GM12878 (cell line): ENCODE results near the gene ATXN7L1. TPM values are rescaled to one million over a fixed set of nuclear protein-coding genes. Genes with fewer than 3 reads are reported as not detected.

Source experiments
- ATAC-seq: fragments of 200-7000 bp; cut with Tn5 transposase; 3 replicates; pipeline ENCODE4 v1.9.1; 2020; ENCODE audit warnings: mild to moderate bottlenecking, moderate library complexity
- BruUV-seq: library from RNA; stranded (reverse); fragments of 400-500 nt; replicated peaks from 2 replicates; lab custom pipeline; 2021; lab: Mats Ljungman, UMichigan
- CTCF ChIA-PET: fragments of 300-600 bp; sonication (Branson Sonifier 250); formaldehyde crosslinking; extraction: SDS; loops from one replicate; lab custom pipeline; 2021; ENCODE audit warnings: inconsistent platforms; lab: Yijun Ruan, JAX
- POLR2A ChIA-PET: fragments of 350-600 bp; formaldehyde crosslinking; extraction: SDS; loops from one replicate; lab custom pipeline; 2021; ENCODE audit warnings: inconsistent platforms; lab: Charles Lee
- RAD21 ChIA-PET: fragments of 300-600 bp; sonication (Branson Sonifier 250); formaldehyde crosslinking; loops from one replicate; lab custom pipeline; 2023; ENCODE audit warnings: antibody characterized with exemption; ENCODE audit not compliant: unreplicated experiment; lab: Charles Lee
- SMC1A ChIA-PET: fragments of 300-600 bp; sonication (Branson Sonifier 250); formaldehyde crosslinking; loops from one replicate; lab custom pipeline; 2023; ENCODE audit not compliant: unreplicated experiment, uncharacterized antibody; lab: Charles Lee
- DNase-seq: peaks from one replicate; pipeline ENCODE4 v3.0.0-alpha.2; 2011; ENCODE audit warnings: low read depth, low spot score
- FAIRE-seq: peaks from 3 replicates; lab custom pipeline; 2011; peaks lifted over from hg19 to GRCh38; lab: Jason Lieb, UNC
- H2AFZ ChIP-seq: 2 replicates; pipeline ENCODE4 v1.6.0; 2011; ENCODE audit warnings: low read depth, low read length, control low read depth; ENCODE audit not compliant: control insufficient read depth
- H3K27ac ChIP-seq: 2 replicates; pipeline ENCODE4 v1.5.1; 2011; ENCODE audit warnings: control low read depth; ENCODE audit not compliant: control insufficient read depth, insufficient read depth
- H3K27me3 ChIP-seq, 2 experiments: replicated peaks in 1 of 2; 2 replicates each; pipeline versions ENCODE4 v1.6.0 to v1.6.1; 2011; ENCODE audit warnings: low read length in 1 of 2; ENCODE audit not compliant: control insufficient read depth in 2 of 2, insufficient read depth in 2 of 2
- H3K36me3 ChIP-seq, 2 experiments: 2 replicates each; pipeline ENCODE4 v1.5.1; 2011; ENCODE audit warnings: low read length in 1 of 2; ENCODE audit not compliant: control insufficient read depth in 2 of 2, insufficient read depth in 2 of 2
- H3K4me1 ChIP-seq: 2 replicates; pipeline ENCODE4 v1.6.1; 2011; ENCODE audit warnings: mild to moderate bottlenecking, low read length, moderate library complexity, mixed read lengths; ENCODE audit not compliant: control insufficient read depth, insufficient read depth
- H3K4me2 ChIP-seq: 2 replicates; pipeline ENCODE4 v1.6.0; 2011; ENCODE audit warnings: control low read depth; ENCODE audit not compliant: control insufficient read depth, insufficient read depth
- H3K4me3 ChIP-seq: fragments of 200-600 bp; sonication (generic); 2 replicates; pipeline ENCODE4 v1.5.1; 2016
- H3K79me2 ChIP-seq: 2 replicates; pipeline ENCODE4 v1.6.0; 2011; ENCODE audit warnings: low read length; ENCODE audit not compliant: control insufficient read depth, insufficient read depth
- H3K9ac ChIP-seq: 2 replicates; pipeline ENCODE4 v1.8.0; 2011; ENCODE audit warnings: low read length, control low read depth, mixed read lengths; ENCODE audit not compliant: control insufficient read depth, insufficient read depth
- H3K9me3 ChIP-seq: replicated peaks from 3 replicates; pipeline ENCODE4 v1.5.1; 2011; ENCODE audit warnings: mild to moderate bottlenecking, low read length; ENCODE audit not compliant: control insufficient read depth, insufficient read depth
- H4K20me1 ChIP-seq: 2 replicates; pipeline ENCODE4 v1.6.0; 2011; ENCODE audit not compliant: control insufficient read depth, insufficient read depth
- CHD2 ChIP-seq: IDR thresholded peaks from 2 replicates; pipeline ENCODE4 v1.6.1; 2011; ENCODE audit warnings: low read depth, low read length, improper control_type of control experiment, borderline replicate concordance
- WGBS: methylation state at CpG from one replicate; pipeline ENCODE4 v1.1.6; 2016; ENCODE audit warnings: low lambda C conversion rate; ENCODE audit not compliant: insufficient replicate concordance, insufficient coverage; ENCODE audit errors: missing lambda C conversion rate; 5-methylcytosine and 5-hydroxymethylcytosine counted together
- in situ Hi-C: fragments of 300-500 bp; cut with MboI; formaldehyde crosslinking; loops from 9 replicates; pipeline ENCODE4 v1.14.3; 2018; ENCODE audit warnings: mixed read lengths
- intact Hi-C: fragments of 100-400 bp; cut with micrococcal nuclease; formaldehyde crosslinking; loops from one replicate; pipeline ENCODE4 v1.14.2; 2022; ENCODE audit not compliant: unreplicated experiment
- polyA plus RNA-seq, 11 experiments: library from polyadenylated mRNA; depleted of rRNA in 4 of 11; unstranded in 6 of 11; stranded (reverse) in 5 of 11; fragments of >200 nt; fragmentation: Nextera tagmentation in 4 of 11; fragmentation: Illumina TruSeq in 1 of 11; extraction: Ambion mirVana in 4 of 11; extraction: Trizol in 1 of 11; gene quantifications; 1 replicate in 1 of 11; 2 replicates in 10 of 11; pipeline versions ENCODE4 v1.2.1 to v1.2.3, GENCODE V29; 2011 to 2016; ENCODE audit warnings: inconsistent platforms in 2 of 11, missing spikeins in 2 of 11, low read depth in 1 of 11
- total RNA-seq, 4 experiments: library from RNA; depleted of rRNA in 3 of 4; stranded (reverse); fragments of >200 nt in 3 of 4; fragmentation: Illumina TruSeq in 1 of 4; extraction: Trizol in 1 of 4; gene quantifications; 2 replicates each; pipeline versions ENCODE4 v1.2.1 to v1.2.3, GENCODE V29; 2013 to 2021
- TF ChIP-seq, protein P1 (sequence below): fragments of 450-650 bp; IDR thresholded peaks from 2 replicates; pipeline ENCODE4 v1.6.1; 2018; ENCODE audit warnings: borderline replicate concordance, mild to moderate bottlenecking; ENCODE audit not compliant: partially characterized antibody

The ATXN7L1 gene
- total and polyA plus RNA-seq, 10 of the 15 experiments (the other 5 are each of a cell fraction or from before 2014, with no cell fraction given), result 0.40 to 2.9 (median 1.2) TPM

GRCh38 chr7:105876964-105877601 is 684 bp upstream of the ATXN7L1 start:
- no TSS peak for BruUV-seq
- SMC1A ChIA-PET, result interaction anchor here (0.6 to 3.1 kb wide), 4 partner anchors 24 to 116 kb away, joined by 4 to 13 read pairs (median 8); no protein-coding TSS in a partner anchor
- H3K9ac ChIP-seq, result no peak overlapping the region
- H4K20me1 ChIP-seq, result no peaks in the 10 kb centered on the region
- H3K36me3 ChIP-seq, result no peaks in the 10 kb centered on the region
- 8% methylated on average over 34 of the region's 42 CpGs for WGBS
- no peaks in the 10 kb centered on the region for H3K79me2 ChIP-seq
- 0 out of 2 replicates have a peak, but pooled peaks have one; percentile 3 for TF ChIP-seq CHD2
- TF ChIP-seq, protein P1, sequence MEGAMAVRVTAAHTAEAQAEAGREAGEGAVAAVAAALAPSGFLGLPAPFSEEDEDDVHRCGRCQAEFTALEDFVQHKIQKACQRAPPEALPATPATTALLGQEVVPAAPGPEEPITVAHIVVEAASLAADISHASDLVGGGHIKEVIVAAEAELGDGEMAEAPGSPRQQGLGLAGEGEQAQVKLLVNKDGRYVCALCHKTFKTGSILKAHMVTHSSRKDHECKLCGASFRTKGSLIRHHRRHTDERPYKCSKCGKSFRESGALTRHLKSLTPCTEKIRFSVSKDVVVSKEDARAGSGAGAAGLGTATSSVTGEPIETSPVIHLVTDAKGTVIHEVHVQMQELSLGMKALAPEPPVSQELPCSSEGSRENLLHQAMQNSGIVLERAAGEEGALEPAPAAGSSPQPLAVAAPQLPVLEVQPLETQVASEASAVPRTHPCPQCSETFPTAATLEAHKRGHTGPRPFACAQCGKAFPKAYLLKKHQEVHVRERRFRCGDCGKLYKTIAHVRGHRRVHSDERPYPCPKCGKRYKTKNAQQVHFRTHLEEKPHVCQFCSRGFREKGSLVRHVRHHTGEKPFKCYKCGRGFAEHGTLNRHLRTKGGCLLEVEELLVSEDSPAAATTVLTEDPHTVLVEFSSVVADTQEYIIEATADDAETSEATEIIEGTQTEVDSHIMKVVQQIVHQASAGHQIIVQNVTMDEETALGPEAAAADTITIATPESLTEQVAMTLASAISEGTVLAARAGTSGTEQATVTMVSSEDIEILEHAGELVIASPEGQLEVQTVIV, result no peak
- FAIRE-seq (no peak), DNase-seq (no peak), ATAC-seq (no peak)
- no peaks in the 10 kb centered on the region for H3K4me1 ChIP-seq
- RAD21 ChIA-PET, result interaction anchor here (1.5 to 2.3 kb wide), 2 partner anchors 111 to 116 kb away, joined by 4 to 11 read pairs; no protein-coding TSS in a partner anchor
- H3K4me3 ChIP-seq, result no peak overlapping the region
- H2AFZ ChIP-seq, result no peak overlapping the region; the same call in 1 of the 2 replicates
- POLR2A ChIA-PET, result interaction anchor here (0.6 kb wide), 1 partner anchor 196 kb away, joined by 3 read pairs; no protein-coding TSS in a partner anchor
- in situ Hi-C loops, result no loop called here
- no peak overlapping the region for H3K27ac ChIP-seq
- CTCF ChIA-PET, result interaction anchor here (0.6 to 2.6 kb wide), 10 partner anchors 8 to 740 kb away, joined by 3 to 20 read pairs (median 3); no protein-coding TSS in a partner anchor
- H3K27me3 ChIP-seq, result peaks cover 11 to 13% of the 10 kb centered on the region in 2 experiments
- no peaks in the 10 kb centered on the region for H3K9me3 ChIP-seq
- H3K4me2 ChIP-seq, result peak overlapping the region; percentile 77
- intact Hi-C loops, result loop anchor here (5.0 kb wide), 2 partner anchors 70 to 115 kb away; no protein-coding TSS in a partner anchor
